K562 (cell line): ENCODE data around the gene HSPA1L. TPM values are rescaled to one million over a fixed set of nuclear protein-coding genes. Genes with fewer than 3 reads are reported as not detected.
A peak's percentile ranks its signal among the peaks of the same experiment; 100 is the strongest.

Experiments used
- FIP1L1 ChIP-seq: fragments of 200-400 bp; formaldehyde crosslinking; IDR thresholded peaks from 2 replicates; pipeline ENCODE4 v1.6.1; 2018; ENCODE audit warnings: mild to moderate bottlenecking, low read depth, low read length; ENCODE audit not compliant: poor library complexity, severe bottlenecking
- HLTF ChIP-seq: fragments of 450-650 bp; IDR thresholded peaks from 2 replicates; pipeline ENCODE4 v1.6.1; 2016
- POLR2G ChIP-seq: fragments of 200-400 bp; formaldehyde crosslinking; IDR thresholded peaks from 2 replicates; pipeline ENCODE4 v1.6.1; 2017; ENCODE audit warnings: low read depth, mild to moderate bottlenecking, antibody characterized with exemption, low read length, moderate library complexity
- RBFOX2 ChIP-seq: fragments of 200-400 bp; formaldehyde crosslinking; IDR thresholded peaks from 2 replicates; pipeline ENCODE4 v1.6.1; 2017; ENCODE audit warnings: low read depth, mild to moderate bottlenecking, low read length, moderate library complexity
- RBM22 ChIP-seq: fragments of 200-400 bp; formaldehyde crosslinking; IDR thresholded peaks from 2 replicates; pipeline ENCODE4 v1.6.1; 2018; ENCODE audit warnings: low read length, low read depth; ENCODE audit not compliant: poor library complexity, severe bottlenecking
- ZBTB40 ChIP-seq, 2 experiments: fragments of 450-650 bp in 1 of 2; sonication (generic) in 1 of 2; formaldehyde crosslinking in 1 of 2; IDR thresholded peaks; 2 replicates each; pipeline versions ENCODE4 v1.7.1 to v1.9.0; 2016 to 2022; ENCODE audit warnings: inconsistent platforms in 1 of 2, mild to moderate bottlenecking in 1 of 2, missing genetic modification reagents in 1 of 2
- ZC3H4 ChIP-seq: sonication (generic); formaldehyde crosslinking; IDR thresholded peaks from 2 replicates; pipeline ENCODE4 v1.9.0; 2021; ENCODE audit warnings: missing genetic modification reagents, borderline replicate concordance
- polyA plus RNA-seq, 8 experiments: library from polyadenylated mRNA; depleted of rRNA in 4 of 8; stranded (reverse) in 5 of 8; unstranded in 3 of 8; fragments of >200 nt; fragmentation: Nextera tagmentation in 2 of 8; fragmentation: Illumina TruSeq in 1 of 8; extraction: Ambion mirVana in 2 of 8; extraction: Trizol in 1 of 8; gene quantifications; 2 replicates each; pipeline versions ENCODE4 v1.2.1 to v1.2.3, GENCODE V29; 2011 to 2014; ENCODE audit warnings: inconsistent platforms in 1 of 8, missing spikeins in 1 of 8
- total RNA-seq, 7 experiments: library from RNA; depleted of rRNA in 6 of 7; stranded (reverse); fragments of >200 nt in 6 of 7; fragmentation: Illumina TruSeq in 2 of 7; extraction: Trizol in 2 of 7; gene quantifications; 2 replicates each; pipeline versions ENCODE4 v1.2.1 to v1.2.3, GENCODE V29; 2011 to 2021; ENCODE audit warnings: low replicate concordance in 1 of 7

The HSPA1L gene
- total and polyA plus RNA-seq, 9 of the 15 experiments (the other 6 are each of a cell fraction or from before 2014, with no cell fraction given): 0.14 to 2.1 (median 1.3) TPM

- TF ChIP-seq ZBTB40 (IDR thresholded peaks at IDR 0.05) (no peak), ZBTB40 (CRISPR knock-in tag; IDR thresholded peaks at IDR 0.05) (0 out of 2 replicates have a peak, but pooled peaks have one; percentile 1), POLR2G (peak; percentile 73), RBM22 (peak; percentile 30), ZC3H4 (CRISPR knock-in tag) (peak; percentile 74; the same call in 1 of the 2 replicates), RBFOX2 (peak; percentile 75), HLTF (no peak), FIP1L1 (peak; percentile 55)
Measured at GRCh38 chr6:31782126-31782855, 32.8 kb downstream of the HSPA1L start (continued).
